DMS79 treated with DMSO at 0.1 percent for 48 hours (cell line): Measurements from ENCODE around the gene PPEF2.
A peak's percentile ranks its signal among the peaks of the same experiment; 100 is the strongest.
"Not testable (repeated sequence)": the region's sequence is repeated elsewhere in the genome, so short reads cannot be mapped to it uniquely, and the experiment has no call there.

ENCODE experiments used
- DNase-seq: peaks from one replicate; lab custom pipeline; 2025; lab: John Stamatoyannopoulos, UW

Gene PPEF2, protein sequence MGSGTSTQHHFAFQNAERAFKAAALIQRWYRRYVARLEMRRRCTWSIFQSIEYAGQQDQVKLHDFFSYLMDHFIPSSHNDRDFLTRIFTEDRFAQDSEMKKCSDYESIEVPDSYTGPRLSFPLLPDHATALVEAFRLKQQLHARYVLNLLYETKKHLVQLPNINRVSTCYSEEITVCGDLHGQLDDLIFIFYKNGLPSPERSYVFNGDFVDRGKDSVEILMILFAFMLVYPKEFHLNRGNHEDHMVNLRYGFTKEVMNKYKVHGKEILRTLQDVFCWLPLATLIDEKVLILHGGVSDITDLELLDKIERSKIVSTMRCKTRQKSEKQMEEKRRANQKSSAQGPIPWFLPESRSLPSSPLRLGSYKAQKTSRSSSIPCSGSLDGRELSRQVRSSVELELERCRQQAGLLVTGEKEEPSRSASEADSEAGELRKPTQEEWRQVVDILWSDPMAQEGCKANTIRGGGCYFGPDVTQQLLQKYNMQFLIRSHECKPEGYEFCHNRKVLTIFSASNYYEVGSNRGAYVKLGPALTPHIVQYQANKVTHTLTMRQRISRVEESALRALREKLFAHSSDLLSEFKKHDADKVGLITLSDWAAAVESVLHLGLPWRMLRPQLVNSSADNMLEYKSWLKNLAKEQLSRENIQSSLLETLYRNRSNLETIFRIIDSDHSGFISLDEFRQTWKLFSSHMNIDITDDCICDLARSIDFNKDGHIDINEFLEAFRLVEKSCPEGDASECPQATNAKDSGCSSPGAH

DNA sequence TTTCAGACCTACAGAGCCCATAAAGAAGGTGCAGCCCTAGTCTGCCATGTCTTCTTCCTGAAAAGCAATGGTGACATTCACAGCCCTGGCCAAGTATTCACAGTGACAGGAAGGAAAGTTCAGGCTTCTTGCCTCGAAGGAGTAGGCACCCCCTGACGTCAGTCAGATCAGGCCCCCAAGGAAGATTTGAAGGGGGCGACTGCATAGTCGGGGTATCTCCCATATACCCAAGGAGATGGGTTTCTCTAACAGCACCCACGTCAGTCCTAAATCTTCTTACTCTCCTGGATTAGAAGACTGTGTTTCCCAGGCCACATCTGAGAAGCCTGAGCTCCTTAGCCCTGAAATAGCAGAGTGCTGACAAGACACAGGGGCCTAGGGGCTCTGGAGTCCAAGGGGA is at the start of gene PPEF2:
PPEF2 (minus strand) TSS at position 101 of the 400 bp plus-strand sequence. CDS start 6,127 bp downstream, outside the sequence.
- no peak for DNase-seq

DNA sequence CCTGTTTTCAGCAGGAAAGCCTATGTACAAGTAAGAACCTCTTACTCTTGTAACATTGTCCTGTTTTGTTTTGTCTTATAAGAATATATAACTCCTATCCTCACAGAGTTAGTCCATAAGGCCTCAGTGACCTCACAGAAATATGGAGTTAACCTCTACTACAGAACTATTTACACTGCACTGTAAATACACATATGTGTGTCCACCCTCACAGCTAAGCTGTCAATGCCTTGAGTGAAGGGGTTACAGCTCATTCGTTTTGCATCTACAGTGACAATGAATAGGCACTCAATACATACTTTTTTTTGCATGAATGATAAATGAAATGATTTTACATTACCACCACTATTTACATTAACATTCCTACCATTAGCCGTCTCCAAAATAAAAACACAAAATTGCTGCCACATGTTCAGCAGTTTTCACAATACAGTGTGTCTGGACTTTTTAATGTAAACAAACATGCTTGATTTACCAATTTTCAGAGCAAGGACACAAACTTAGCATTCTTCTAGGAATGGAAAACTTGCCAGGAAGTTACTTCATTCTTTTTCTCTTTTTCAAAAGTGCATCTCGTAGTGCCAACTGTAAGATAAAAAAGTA is 48.1 kb upstream of the PPEF2 start:
- DNase-seq, result no peak

DNA sequence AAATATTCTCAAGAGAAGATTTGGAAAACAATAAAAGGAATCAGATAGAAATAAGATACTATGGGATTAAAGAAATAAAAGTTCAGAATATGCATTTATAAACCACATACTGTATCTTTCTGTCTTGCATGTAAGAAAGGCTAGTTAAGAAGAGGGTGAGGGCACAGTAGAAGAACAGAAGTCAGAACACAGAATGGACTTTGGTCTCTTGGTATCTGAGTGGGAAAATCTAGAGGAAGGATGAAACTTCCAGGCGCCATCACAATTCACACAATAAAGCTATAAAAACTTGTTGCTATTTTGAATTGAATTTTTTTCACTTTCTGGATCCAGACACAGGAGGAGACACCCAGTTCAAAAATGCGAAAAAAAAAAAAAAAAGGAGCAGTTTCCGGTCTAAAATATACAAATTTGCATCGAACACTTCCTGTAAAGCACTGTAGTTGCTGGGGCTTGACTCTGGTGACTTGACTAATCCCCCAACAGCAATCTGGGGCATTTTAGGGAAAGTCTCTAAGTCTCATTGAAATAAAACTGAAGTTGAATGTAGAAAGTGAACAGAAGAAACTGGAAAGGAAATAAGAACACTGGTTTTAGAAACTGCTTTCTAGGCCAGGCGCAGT is 46.7 kb upstream of the PPEF2 start:
- DNase-seq, result no peak

DNA sequence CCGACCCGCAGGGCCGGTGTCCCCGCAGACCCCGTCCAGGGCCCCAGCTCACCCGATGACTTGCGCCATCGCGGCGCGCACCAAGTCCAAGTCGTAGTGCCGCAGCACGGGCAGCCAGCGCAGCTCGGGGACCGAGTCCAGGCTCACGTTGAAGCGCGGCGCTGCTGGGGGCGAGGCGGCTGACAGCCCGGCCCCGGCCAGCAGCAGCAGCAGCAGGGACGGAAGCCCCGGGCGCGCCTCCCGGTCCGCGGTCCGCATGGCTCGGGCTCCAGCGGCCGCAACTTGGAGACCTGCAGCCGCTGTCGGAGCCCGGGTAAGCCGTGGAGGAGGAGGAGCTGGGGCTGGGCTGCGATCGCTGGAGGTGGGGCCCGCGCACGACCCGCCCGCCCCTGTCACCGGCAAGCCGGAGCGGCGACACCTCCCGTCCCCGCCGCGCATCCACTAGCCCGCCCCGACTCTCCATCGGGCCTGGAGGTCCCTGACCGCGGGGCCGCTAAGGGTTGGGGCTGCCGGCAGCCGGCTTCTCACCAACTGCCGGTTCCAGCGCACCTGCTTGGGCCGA is 38.5 kb upstream of the PPEF2 start, which contains the start of gene NAAA:
NAAA (minus strand) TSS at position 322 of the 562 bp plus-strand sequence; CDS start at position 258, 64 bp downstream.
- DNase-seq, result peak; percentile 29

DNA sequence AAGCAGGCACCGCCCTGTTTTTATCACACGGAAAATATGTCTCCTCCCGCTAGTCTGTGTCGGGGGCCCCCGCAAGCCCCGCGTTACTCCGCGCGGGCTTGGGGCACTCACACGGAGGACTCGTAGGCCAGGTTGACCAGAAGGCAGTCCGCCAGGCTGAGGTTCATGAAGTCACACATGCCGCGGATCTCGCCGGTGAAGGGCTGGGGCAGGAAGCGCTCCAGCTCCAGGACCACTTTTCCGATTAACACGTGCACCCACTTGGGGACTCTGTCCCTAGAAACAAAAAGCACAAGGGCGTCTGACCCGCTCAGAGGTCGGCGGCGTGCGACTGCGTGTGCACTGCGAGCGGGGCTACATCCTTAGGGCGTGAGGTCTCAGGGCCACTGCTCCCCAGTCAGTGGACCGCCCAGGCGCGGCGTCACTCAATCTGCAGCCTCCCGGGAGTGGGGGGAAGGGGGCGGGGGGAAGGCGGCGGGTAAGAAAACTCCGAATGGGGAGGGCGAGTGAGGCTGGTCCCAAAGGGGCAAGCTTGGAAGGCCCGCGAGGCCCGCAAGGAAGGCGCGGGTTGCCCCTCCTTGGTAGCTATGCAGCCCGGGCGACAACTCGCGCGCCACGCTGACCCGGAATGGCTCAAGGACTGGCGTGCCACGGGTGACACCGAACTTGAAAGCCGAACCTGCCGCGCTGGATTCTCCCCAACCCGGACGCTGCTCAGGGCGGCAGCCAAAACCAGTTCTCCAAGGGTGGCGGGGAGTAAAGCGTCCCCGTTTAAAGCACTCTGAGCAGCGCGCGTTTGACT is 37.8 kb upstream of the PPEF2 start:
- DNase-seq, result peak; percentile 41

DNA sequence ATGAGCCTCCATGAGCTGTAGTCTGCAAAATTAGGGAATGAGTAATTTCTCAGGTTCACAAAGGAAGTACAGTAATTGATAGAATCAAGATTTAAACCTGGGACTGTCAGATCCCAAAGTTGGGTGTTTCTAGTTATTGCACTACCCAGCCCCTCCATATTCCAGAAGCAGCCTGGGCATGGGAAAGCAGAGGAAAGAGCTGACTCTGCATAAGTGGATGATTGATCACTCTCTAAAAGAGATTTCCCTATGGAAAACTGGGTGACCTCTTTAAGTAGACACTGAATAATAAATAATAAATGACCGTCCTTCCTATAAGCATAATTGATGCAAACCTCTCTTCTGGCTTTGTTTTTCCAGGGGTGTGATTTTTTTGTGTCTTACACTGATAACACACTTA is 33.4 kb upstream of the PPEF2 start:
- no peak for DNase-seq

DNA sequence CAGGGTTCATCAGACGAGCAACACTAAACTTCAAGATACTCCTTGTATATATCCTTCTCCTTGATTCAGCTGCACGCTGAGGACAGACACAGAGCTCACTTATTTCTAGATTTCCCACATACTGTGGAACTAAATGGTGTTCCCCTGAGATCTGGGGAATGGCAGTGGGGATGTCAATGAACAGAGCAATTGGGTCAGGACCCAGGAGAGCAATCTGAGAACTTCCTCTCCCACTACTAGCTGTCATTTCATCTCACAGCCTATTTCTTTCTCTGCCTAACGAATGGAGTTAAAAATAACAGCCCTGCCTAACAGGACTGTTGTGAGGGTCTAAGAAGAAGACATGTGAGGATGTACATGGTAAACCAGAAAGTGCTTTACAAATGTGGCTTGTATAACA is 27.9 kb upstream of the PPEF2 start:
- no peak for DNase-seq

DNA sequence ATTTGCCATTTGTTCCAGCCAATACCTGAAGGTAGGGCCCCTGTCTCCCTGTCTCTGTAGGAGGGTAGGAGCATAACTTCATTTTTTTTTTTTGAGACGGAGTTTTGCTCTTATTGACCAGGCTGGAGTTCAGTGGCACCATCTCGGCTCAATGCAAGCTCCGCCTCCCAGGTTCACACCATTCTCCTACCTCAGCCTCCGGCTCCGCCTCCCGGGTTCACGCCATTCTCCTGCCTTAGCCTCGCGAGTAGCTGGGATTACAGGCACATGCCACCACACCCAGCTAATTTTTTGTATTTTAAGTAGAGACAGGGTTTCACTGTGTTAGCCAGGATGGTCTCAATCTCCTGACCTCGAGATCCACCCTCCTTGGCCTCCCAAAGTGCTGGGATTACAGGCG is 22.7 kb upstream of the PPEF2 start:
- not testable (repeated sequence) for DNase-seq

DNA sequence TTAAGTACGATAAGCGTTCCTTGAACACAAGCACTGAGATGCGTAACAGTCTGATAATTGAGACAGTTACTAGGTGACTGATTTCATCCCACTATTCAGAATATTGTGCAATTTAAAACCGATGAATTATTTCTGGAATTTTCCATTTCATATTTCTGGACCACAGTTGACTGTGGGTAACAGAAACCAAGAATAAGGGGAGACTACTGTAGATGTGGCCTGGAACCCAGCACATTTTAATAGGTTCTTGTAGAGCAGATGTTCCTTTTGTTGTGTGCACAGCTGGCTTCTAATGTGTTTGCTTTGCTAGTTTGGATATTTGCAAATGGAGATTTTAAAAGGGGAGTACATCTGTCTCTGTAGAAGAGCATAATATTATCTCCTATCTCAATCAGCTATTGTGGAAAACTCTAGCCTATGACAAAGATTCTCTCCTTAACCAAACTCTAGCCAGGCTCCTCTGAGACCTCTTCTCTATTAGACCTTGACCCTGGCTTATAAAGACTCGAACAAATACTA is 22.1 kb upstream of the PPEF2 start:
- peak; percentile 14 for DNase-seq

DNA sequence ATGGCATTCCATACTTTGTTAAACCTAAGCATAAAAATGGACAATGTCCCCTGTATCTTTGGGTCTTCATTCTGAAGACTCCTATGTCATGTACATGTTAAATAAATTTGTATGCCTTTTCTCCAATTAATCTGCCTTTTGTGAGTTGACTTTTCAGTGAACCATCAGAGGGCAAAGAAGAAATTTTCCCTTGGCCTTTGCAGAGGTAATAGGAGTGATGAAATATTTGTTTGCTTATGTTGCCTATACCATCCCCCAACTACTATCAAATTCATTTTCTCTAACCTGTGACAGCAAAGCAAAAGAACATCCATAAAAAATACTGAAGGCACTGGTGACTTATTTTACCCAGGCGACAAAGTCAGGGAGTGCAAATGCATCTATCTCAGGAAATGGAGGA is 20.3 kb upstream of the PPEF2 start:
- no peak for DNase-seq

DNA sequence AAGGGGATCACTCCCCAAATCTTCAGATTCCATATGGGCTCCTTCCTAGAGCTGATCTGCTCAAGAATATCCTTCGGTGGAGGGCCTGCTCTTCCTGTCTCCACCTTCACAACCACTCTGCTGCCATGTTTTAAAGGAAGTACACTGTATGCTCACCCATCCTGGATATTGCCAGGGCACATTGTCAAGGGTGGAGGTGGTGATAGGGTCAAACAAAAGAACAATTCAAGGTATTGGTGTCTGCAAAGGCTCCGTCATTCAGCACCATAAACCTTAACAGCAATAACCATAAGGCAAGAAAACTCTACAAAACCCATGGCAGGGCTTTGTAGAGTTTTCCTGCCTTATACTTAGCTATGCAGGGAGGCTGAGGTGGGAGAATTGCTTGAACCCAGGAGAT is 19.7 kb upstream of the PPEF2 start:
- DNase-seq, result no peak

DNA sequence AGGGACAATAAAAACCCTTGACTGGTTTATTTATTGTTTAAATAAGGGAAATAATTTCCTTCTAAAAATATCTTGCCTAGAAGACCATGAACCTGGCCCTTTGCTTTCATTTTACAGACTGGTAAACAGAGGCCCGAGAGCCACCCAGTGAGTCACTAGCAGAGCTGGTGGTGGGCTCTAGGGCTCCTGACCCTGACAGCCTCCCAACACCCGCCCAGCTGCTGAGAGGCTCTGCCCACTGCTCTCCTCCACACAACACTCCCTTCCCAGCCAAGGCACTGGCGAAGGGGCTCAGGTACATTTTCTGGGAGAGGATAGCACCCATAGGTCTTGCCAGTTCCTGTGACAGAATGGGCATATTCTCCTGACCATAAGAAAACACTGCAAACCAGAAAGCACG is 18.1 kb upstream of the PPEF2 start:
- no peak for DNase-seq

DNA sequence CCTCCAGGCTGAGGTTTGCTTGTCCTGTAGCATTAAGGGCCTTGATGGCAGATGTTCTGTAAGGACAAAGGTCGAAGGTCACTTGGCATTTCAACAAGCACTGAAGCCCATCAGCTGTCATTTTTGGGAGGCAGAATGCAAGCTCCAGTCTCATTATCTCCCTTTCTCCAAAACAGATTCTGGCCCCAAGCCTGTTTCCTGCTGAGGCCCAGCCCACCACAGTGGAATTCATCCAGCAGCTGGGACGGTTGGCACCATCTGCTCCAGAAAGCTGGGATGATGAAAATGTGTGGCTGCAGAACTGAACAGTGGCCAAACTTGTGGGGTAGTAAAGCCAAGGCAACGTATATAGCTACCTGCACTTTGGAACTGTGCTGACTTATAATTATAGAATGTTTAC is 17.7 kb upstream of the PPEF2 start:
- DNase-seq, result no peak

DNA sequence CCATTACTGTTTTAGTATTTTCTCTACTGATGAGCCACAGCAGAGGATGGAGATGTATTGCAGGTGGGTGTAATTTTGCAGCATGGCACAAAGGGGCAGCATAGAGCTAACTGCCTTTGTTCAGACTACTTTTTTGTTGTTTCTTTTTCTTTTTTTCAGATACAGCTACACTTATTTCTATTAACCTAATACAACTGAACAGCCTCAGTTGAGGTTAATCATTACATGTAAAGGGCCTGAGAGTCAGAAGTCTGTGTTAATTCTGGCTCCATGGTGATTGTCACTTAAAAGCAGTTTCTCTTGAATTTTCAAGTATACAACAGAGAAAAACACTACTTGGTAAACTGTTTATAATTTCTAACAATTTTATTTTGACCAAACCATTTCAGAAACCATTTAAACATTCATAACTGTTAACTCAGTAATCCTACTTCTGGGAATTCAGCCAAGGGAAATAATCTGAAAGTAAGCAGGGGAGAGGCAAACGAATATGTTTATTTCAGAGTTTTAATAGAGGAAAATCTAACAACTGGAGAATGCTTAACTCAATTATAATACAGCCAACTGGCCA is 13.9 kb upstream of the PPEF2 start:
- peak; percentile 20 for DNase-seq

DNA sequence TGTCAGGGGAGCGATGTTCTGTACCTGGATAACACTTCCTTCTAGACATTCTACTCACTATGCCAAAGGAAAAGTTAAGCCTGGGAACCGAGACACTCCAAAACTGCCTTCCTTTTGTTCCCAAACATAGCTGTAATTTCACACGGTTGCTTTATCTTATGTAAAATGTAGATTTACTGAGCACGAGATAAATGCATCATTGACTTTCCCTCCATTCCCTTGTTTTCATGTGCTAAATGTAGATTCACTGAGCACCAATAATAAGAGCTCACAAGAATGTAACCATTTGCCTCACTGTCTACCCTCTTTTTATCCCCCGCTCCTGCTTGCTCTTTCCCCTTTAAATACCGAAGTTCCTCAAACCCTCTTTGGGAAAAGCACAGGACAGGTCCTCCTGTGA is 10.7 kb upstream of the PPEF2 start:
- no peak for DNase-seq

DNA sequence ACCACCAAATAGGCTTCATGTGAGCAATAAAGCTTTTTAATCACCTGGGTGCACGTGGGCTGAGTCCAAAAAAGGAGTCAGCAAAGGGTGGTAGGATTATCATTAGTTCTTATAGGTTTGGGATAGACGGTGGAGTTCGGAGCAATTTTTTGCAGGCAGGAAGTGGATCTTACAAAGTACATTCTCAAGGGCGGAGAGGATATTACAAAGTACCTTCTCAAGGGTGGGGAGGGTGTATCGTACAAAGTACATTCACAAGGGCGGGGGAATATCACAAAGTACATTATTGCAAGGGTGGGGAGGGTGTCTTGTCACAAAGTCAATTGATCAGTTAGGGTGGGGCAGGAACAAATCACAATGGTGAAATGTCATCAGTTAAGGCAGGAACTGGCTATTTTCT is 8.6 kb upstream of the PPEF2 start:
- DNase-seq, result not testable (repeated sequence)

DNA sequence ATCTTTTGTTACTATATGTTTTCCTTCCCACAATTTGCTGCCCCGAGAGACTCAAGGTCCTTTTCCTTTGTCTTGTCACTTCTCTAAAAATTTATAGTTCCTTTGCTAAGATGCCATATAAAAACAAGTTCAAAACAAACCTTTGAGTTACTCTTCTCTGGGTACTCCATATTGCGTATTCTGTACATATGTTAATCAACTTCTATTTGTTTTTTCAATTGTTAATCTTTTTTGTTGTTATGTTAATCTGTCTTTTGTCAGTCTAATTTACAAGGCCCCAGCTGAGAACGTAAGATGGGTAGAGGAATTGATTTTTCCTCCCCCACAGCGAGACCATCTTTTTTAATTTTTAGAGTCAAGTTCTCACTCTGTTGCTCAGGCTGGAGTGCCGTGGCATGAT is 7.2 kb upstream of the PPEF2 start:
- no peak for DNase-seq

DNA sequence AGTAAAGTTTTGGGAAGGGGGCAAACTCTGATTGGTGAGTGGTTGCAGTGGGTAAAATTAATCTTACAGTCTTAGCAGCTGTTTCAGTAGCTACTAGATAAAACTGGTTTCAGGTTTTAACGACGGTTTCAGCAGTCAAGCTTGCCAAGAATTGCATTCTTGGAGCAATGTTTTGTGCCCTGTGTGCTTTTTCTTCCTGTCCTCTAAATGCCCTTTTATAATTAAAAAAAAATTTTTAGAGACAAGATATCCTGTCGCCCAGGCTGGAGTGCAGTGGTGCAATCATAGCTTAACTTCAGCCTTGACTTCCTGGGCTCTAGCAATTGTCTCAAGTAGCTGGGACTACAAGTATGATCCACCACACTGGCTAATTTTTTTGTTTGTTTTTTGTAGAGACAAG is 6.3 kb upstream of the PPEF2 start:
- no peak for DNase-seq

DNA sequence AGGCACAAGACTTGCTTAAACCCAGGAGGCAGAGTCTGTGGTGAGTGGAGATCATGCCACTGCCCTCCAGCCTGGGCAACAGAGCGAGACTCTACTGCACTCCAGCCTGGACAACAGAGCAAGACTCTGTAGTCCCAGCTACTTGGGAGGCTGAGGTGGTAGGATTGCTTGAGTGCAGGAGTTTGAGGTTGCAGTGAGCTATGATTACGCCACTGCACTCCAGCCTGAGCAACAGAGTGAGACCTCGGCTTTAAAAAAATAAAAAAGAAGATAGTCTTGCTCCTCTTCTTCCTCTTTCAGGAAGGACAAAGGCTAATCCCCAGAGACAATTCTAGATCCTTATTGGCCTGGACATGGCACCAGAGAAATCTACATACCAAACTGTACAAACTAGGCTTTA is 5.7 kb upstream of the PPEF2 start:
- no peak for DNase-seq

DNA sequence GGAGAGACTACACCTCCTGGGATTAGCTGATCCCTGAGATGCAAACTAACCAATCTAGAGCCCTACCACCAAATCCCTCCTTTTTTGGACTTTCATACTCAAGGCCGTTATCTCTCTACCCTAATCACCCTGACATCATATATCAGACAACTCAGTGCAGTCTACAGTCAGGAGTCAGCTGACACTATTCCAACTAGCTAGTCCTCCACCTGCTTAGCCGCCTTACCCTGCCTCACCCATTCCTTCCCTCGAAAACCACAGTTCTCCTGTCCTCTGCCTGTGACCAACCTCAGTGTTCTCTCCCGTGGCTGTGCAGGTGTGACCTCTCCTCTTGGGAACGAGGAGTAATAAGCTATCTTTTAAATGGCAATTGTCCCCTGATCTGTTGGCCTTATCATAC is 1.8 kb upstream of the PPEF2 start:
- DNase-seq, result no peak

DNA sequence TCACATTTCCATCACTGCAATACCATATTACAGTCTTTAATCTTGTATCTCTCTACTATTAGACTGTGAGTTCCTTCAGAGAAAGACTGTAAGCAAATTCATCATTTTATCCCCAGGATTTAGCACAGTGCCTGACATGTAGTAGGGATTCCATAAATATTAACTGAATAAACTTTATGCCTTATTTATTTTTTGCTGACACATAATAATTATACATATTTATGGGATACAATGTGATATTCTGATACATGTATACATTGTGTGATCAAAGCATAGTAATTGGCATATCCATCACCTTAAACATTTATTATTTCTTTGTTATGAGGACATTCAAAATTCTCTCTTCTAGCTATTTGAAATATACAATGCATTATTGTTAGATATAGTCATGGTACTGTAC is 3.7 kb downstream of the PPEF2 start:
- no peak for DNase-seq
